ENCODE data around the gene MGAT4A.

DNA sequence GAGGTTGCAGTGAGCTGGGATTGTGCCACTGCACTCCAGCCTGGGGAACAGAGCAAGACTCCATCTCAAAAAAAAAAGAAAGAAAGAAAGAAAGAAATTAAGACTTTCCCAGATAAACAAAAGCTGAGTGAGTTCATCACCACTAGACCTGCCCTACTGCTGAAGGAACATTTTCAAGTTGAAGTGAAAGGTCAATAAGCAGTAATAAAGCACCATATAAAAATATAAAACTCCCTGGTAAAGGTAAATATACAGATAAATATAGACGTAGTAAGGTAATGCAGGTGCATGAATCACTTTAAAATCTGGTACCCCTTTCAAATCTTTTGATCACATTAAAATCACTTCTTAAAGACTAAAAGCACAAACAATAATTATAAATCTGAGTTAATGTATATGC, 79.9 kb downstream of the MGAT4A start:
- TF ChIP-seq, protein P1, sequence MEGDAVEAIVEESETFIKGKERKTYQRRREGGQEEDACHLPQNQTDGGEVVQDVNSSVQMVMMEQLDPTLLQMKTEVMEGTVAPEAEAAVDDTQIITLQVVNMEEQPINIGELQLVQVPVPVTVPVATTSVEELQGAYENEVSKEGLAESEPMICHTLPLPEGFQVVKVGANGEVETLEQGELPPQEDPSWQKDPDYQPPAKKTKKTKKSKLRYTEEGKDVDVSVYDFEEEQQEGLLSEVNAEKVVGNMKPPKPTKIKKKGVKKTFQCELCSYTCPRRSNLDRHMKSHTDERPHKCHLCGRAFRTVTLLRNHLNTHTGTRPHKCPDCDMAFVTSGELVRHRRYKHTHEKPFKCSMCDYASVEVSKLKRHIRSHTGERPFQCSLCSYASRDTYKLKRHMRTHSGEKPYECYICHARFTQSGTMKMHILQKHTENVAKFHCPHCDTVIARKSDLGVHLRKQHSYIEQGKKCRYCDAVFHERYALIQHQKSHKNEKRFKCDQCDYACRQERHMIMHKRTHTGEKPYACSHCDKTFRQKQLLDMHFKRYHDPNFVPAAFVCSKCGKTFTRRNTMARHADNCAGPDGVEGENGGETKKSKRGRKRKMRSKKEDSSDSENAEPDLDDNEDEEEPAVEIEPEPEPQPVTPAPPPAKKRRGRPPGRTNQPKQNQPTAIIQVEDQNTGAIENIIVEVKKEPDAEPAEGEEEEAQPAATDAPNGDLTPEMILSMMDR (conservative IDR thresholded peaks at IDR 0.05; ENCODE audit: low read length) = no peak
- no peak for TF ChIP-seq EZH2phosphoT487 (IDR thresholded peaks at IDR 0.05; ENCODE audit: borderline replicate concordance)

All from Loucy (cell line).